Fibroblast of the conjunctiva (primary cell): Measurements from ENCODE around the gene FHDC1.
A peak's percentile ranks its signal among the peaks of the same experiment; 100 is the strongest.
"Not testable (repeated sequence)": the region's sequence is repeated elsewhere in the genome, so short reads cannot be mapped to it uniquely, and the experiment has no call there.

Experiments used
- DNase-seq: peaks from one replicate; pipeline ENCODE4 v3.0.0-alpha.2; 2010; ENCODE audit warnings: low read depth

FHDC1 gene, protein sequence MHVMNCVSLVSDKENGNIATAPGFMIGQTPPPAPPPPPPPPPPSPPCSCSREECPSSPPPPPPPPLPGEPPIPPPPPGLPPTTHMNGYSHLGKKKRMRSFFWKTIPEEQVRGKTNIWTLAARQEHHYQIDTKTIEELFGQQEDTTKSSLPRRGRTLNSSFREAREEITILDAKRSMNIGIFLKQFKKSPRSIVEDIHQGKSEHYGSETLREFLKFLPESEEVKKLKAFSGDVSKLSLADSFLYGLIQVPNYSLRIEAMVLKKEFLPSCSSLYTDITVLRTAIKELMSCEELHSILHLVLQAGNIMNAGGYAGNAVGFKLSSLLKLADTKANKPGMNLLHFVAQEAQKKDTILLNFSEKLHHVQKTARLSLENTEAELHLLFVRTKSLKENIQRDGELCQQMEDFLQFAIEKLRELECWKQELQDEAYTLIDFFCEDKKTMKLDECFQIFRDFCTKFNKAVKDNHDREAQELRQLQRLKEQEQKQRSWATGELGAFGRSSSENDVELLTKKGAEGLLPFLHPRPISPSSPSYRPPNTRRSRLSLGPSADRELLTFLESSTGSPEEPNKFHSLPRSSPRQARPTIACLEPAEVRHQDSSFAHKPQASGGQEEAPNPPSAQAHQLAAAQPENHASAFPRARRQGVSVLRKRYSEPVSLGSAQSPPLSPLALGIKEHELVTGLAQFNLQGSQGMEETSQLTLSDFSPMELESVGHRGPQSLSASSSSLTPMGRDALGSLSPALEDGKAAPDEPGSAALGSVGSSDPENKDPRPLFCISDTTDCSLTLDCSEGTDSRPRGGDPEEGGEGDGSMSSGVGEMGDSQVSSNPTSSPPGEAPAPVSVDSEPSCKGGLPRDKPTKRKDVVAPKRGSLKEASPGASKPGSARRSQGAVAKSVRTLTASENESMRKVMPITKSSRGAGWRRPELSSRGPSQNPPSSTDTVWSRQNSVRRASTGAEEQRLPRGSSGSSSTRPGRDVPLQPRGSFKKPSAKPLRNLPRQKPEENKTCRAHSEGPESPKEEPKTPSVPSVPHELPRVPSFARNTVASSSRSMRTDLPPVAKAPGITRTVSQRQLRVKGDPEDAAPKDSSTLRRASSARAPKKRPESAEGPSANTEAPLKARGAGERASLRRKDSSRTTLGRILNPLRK

DNA sequence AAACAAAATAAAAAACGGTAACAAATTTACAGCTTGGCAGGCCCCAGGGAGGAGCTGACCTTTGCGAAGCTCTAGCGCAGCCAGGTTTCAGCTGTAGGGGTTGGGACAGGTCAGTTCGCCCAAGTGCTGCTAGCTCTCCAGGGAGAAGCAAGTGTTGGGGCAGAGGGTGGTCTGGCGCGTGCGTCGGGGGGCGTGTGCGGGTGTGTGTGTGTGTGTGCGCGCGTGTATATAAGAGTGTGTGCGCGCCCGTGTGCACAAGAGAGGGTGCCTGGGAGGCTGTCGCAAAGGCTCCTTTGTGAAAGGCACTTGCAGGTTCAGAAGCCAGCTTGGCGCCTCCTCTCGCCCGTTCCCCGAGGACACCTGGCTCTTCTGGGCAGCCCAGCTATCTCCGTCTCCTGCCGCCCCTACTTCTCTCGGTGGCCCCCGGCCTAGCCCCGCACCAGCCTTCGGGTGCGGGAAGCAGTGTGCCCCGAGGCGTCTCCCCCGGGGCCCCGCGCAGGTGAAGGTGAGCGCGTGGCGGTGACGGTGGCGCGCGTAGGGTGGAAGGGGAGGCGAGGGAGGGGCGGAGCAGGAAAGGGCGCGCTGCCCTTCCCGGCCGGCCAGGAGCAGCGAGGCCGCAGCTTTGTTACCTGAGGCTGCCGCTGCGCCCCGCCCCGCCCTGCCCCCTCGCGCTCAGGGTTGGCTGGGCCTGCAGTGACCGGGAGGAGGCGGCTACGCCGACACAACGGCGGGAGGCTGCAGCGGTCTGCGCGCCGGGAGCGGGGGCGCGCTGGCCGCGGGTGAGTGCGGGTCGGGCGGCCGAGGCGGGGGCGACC is at the start of gene FHDC1:
FHDC1 (plus strand) TSS at position 693 of the 815 bp plus-strand sequence. CDS start 6,735 bp downstream, outside the sequence.
- DNase-seq = no peak

DNA sequence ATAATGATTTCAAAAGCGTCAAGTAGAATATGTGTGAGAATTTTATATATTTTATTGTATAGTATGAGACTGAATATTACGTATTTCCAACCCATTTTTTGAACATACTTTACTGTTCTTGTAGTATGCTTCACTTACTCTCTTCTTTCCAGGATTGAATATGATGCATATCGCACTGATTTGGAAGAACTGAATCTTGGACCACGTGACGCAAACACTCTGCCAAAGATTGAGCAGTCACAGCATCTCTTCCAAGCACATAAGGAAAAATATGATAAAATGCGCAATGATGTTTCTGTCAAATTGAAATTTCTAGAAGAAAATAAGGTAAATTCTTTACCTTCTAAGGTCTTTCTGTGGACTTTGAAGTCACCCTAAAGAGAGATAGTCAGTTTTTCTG is 48.1 kb upstream of the FHDC1 start:
- DNase-seq = no peak

DNA sequence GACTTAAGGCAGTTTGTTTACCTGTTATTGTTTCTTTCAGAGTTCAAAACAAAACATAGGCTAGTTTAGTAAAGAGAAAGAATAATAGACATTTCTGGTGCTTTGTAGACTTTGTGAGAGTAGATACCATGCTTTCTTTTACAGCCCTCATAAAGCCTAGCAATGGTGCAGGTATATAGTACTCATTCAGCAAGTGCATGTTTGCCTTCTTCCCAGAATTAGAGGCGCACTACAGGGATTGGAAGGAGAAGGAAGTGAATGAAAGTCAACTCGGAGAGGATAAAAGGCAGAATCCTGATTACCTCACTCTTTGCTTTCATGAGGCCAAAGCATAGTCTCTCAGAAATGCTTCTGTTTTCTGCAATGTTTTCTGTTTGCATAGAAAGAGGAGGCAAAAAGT is 43.1 kb upstream of the FHDC1 start:
- DNase-seq = no peak

DNA sequence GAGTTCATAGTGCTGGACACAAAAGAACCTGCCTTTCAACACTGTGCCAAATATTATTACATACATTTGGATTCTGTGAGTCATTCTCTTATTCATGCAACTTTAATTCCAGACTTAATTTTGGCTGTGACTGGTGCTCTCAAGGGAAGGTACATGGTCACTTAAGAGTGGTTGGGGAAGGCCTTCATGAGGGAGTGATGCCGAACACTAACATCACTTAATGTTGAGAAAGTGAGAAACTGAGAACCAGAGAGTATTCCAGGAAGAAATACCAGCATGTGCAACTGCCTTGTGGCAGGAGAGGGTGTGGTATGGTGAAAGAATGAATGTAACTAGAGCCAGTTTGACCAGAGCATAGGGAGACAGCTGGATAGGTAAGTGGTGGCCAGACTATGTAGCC is 41.5 kb upstream of the FHDC1 start:
- DNase-seq = peak; percentile 21

DNA sequence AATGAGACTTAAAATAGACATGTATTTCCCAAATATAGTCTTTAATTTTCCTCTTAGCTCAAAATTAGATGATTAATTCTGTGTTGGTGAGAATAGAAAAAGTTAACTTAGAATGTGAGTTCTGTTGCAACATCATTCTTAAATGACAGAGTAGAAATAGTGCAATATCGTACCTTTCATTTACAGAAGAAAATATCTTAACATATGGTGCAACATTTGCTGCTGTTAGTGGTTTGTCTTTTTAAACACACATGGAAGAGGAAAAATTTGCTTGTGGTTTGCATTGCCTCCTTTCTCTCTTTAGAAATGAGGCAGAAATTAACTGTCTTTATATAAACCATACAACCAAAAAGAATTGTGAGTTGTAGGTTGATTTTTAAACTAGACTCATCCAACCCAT is 39.3 kb upstream of the FHDC1 start:
- DNase-seq = no peak

DNA sequence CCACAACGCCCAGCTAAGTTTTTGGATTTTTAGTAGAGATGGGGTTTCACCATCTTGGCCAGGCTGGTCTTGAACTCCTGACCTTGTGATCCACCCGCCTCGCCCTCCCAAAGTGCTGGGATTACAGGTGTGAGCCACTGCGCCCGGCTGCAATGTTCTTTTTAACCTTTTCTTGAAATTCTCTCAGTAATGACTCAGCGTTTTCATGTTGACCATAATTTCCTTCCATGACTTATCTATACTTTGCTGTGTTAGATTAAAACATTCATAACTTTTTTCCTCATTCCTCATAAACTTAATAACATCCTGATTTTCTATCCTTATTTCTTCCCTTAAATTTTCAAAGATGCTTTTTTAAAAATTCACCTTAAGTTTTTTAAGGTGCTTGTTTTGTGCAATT is 38.0 kb upstream of the FHDC1 start:
- DNase-seq = not testable (repeated sequence)

DNA sequence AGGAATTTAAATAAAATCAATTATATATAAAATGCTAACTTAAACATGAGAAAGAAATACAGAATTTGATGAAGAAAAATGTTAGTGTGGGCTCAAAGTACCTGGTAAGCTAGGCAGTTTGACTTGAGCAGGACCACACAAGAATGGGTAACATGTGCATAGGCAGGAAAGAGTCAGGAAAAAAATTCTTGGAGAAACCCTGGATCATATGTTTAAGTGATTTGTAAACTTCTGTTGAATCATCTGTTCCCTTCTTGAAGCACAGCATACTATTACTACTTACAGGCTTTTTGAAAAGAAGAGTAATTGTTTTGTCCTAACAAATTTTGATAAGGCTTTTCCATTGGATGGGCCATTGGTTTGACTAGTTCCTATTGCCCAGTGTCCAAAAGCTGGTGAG is 37.5 kb upstream of the FHDC1 start:
- no peak for DNase-seq

DNA sequence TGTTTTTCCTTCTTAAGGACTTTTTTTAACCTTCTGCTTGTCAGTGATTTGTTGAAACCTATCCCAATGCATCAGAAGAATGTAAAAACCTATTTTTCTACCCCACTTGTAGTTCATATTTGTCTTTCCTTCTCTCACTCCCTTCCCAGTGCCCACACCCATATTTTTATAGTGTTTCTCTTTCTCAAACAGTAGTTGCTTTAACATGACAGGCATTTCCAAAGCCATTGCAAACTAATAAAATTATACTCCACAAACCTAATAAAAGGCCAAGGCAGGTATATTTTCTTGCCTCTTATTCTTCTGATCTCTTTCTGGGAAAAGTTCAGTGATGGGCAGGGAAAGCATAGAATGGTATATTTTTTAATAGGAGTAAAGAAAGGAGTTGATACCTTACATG is 35.7 kb upstream of the FHDC1 start:
- DNase-seq = no peak

DNA sequence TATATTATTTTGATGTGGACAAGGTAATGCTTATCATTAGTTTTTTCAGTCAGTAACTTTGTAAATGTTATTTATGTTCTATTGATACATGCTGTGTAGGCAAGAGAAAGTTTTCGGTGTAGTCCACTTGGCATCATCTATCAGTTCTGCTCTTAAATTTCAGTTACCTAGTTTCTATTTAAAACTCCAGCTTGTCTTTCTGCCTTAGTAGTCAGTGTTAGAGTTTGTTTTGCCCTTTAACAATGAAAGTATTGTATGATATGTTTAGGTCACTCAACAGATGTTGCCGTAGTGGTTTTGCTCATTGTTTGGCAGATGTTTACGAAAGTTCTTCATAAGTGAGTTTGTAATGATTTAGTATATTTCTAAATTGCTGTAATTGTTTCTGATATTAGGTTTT is 34.9 kb upstream of the FHDC1 start:
- DNase-seq = no peak

DNA sequence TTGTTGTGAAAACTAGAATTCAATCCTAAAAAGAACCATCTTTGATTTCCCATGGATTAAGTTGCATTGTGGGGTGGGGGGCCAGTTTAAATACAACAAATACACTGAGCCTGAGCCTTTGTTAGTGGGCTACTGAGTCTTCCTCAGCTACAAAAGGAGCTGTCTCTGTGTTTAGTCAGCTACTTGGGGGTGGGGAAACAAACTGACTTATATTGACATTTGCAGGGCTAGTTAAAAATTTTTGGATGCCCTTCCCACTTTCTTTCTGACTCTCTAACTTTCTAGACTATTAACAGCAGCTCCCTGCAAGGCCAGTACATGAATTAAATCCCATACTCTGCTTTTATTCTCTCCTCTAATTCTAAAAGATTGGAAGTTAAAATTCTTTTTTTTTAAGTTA is 32.5 kb upstream of the FHDC1 start:
- DNase-seq = no peak

DNA sequence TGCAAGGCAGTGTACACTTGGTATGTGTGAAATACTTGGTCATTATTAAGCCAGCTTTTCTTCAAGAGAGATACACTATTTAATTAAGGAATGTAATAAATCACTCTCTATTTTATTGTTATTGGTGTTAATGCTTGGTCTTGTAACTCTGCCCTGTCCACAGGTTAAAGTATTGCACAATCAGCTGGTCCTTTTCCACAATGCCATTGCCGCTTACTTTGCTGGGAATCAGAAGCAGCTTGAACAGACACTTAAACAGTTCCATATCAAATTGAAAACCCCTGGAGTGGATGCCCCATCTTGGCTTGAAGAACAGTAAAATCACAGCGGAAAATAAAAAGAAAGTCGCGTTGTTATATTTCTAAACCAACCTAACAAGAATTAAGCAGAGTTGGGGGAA is 26.2 kb upstream of the FHDC1 start:
- no peak for DNase-seq

DNA sequence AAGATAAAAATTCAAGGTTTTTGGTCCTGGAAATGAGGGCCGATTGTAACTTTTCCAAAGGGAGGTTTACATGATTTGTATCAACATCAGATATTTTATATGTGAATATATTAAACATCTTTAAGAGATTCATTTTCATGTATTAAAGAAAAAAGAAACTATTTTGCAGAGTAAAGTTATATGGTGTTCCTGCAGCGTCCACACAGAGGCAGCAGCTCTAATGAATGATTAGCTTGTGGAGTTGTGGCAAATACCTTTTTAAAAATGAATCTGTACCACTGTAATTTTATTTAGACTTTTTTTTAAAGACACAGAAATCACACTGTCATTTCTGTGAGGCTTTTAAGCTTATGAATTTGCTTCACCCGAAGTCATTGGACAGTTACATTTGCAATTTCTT is 25.6 kb upstream of the FHDC1 start:
- DNase-seq = no peak

DNA sequence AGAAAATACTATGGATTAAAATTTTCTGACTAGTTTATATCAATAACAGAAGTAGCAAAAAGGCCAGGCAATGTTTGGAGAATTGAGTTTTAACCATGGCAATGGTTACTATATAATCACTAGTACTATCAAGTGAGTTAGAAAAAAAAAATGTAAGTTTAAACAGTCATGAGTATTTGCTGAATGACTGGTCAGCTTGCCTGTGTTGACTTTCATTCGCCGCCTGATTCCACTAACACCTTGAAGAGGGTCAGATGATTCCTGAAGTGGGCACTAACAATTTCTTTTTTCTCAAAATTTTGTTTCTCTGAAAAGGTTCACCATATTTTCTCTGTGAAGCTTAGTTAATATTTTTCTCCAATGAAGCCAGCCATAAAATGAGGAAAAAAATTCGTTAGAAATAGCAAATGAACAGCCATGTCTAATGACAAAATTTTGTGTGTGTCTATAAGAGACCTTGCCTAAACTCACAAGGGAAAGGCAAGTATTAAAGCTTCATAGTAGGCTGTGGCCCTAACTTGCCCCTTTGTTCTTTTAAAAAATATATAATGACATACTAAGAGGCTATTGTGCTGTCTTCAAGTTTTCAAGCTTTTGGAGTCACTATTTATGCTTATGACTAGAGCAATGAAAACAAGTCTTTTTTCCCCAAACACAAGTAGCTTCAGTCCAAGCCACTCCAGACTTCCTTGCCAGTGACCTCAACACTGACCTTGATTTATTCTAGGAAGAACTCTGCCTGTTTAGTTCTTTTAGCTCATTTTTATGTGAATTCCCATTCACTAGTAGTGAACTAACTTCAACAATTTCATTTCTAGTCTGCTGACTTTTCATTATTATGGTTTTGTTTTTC is 18.4 kb upstream of the FHDC1 start:
- DNase-seq = no peak

DNA sequence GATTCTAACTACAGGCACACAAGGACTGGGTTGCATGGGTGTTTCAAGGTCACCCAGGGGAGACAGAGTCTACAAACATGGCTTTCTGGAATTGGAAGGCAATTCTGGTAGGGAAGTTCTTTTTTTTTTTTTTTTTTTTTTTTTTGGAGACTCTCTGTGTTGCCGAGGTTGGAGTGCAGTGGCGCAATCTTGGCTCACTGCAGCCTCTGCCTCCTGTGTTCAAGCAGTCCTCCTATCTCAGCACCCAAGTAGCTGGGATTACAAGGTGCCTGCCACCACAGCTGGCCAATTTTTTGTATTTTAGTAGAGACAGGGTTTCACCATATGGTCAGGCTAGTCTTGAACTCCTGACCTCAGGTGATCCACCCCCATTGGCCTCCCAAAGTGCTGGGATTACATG is 16.3 kb upstream of the FHDC1 start:
- DNase-seq = no peak

DNA sequence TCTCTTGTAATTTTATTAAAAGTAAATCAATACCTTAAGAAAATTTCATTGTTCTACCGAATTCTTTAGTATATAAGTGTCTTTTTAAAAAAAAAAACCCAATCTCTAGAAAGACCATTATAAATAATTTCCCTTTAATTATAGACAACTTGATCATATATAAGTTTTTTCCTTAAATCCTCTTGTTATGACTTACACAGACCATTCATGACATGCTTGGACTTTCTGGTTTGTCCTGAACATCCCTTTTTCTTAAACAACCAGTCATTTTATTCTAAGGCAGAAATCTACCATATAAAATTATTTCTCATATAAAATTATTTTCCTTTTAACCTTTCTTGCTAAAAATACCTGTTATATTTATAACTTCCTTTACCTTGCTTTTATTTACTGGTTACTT is 15.4 kb upstream of the FHDC1 start:
- no peak for DNase-seq

DNA sequence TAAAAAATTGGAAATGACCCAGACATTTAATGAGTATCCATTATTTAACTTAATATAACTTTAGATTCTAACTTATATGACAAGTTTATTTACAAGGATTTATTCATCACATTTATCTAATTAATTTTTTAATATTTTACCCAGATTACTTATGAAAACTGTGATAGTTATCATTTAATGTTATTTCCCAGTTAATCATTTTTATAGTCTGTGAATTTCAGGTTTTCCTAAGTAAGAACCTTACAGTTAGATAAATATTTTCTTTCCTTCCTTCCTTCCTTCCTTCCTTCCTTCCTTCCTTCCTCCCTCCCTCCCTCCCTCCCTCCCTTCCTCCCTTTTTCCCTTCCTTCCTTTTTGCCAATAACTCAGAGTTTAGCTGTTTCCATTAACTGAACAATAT is 14.8 kb upstream of the FHDC1 start:
- no peak for DNase-seq

DNA sequence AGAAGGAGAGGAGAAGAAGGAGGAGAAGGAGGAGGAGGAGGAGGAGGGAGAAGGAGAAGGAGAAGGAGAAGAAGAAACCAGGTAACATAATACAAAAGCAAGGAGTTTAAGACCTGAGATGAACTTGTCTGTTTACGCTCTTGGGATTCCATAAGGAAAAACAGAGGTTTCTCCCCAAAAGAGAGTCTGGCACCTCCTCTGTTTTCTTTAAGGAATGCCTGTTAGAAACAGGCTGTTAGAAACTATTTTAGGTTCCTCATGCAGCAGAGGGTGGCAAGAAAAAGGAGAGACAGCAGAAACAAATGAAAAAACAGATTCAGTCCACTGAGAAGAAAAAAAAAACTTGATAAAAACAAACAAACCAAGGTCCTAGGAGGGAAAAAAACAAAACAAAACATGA is 10.3 kb upstream of the FHDC1 start:
- no peak for DNase-seq

DNA sequence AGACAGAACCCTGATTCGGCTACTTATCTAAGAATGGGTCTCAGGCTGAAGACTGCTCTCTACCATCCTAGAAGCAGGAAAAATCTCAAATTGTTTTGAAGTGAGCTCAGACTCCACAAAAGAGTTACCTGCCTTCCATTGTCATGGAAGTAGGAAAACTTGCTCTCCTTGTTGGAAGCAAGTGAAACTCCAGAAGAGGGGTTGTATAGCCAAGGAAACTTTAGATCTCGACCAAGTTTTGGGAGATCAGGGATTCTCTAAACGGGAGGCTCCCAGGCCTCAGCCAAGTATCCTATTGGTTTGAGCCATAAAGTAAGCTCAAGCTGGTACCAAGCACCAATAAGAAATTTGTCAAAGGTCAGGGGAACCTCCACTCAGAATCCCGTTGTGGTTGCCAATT is 9.2 kb upstream of the FHDC1 start:
- DNase-seq = no peak

DNA sequence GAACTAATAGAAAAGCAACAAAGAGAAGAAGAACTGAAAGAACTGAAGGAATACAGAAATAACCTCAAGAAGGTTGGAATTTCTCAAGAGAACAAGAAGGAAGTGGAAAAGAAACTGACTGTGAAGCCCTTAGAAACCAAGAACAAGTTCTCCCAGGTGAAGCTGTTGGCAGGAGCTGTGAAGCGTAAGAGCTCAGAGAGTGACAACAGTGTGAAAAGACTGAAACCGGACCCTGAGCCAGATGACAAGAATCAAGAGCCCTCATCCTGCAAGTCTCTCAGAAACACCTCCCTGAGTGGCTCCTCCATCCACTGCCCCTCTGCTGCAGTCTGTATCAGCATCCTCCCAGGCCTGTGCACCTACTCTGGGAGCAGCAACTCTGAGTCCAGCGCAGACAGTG is 8.4 kb upstream of the FHDC1 start:
- no peak for DNase-seq

DNA sequence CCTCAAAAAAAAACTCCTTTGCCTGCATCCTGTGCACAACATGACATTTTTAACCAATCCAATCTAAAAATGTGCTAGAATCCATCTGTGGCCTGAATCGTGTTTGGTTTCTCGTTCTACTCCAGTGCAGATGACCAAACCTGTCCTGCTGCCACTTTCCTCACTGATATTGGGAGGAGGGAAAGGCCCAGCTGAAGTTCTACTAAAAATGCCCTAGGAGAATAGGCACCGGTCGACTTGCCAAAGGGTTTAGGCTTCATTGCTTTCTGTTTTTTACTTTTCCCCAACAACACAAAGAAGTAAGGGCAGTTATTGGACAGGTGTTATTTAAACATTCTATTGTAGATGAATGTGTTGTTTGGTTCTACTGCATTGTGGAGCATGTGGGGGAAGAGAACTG is 7.8 kb upstream of the FHDC1 start:
- no peak for DNase-seq

DNA sequence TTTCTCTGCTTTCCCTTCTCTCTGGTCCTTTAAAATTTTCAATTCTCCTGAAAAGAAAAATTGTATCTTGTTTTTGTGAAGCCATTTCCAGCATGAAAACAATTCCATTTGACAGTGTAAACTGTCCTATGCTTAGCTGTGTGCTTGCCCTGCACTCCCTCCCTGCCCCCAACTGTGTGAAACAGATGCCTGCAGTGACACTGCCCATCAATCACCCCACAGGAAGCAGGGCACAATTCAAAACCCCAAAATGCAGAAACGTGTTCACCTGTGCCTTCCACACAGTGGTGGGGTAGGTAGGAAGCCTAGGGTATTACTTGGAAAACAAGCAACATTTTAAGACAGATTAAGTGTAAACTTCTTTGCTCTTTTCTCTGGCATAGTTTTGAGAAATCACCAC is 6.2 kb upstream of the FHDC1 start:
- no peak for DNase-seq
